Prostate gland (tissue), 2 donors: ENCODE measurements around the gene RPTOR. TPM values are rescaled to one million over a fixed set of nuclear protein-coding genes. Genes with fewer than 3 reads are reported as not detected.

Source experiments
- DNase-seq: peaks from one replicate; pipeline ENCODE4 v3.0.0-alpha.2; 2019; ENCODE audit warnings: low spot score
- H3K27ac ChIP-seq, 2 donors: fragments of 200-600 bp; sonication (generic); 2 replicates each; pipeline ENCODE4 v1.5.1; 2017 to 2019
- H3K27me3 ChIP-seq: fragments of 200-600 bp; sonication (generic); replicated peaks from 2 replicates; pipeline ENCODE4 v1.5.1; 2019; ENCODE audit not compliant: insufficient read depth
- H3K36me3 ChIP-seq, 2 donors: fragments of 200-600 bp; sonication (generic); 1 replicate in 1 of 2; 2 replicates in 1 of 2; pipeline versions ENCODE4 v1.5.1 to v1.8.1; 2017 to 2019
- H3K4me1 ChIP-seq: fragments of 200-600 bp; sonication (generic); replicated peaks from 2 replicates; pipeline ENCODE4 v1.5.1; 2019
- H3K4me3 ChIP-seq, 2 donors: fragments of 200-600 bp; sonication (generic); 2 replicates each; pipeline ENCODE4 v1.5.1; 2017 to 2019
- H3K9me3 ChIP-seq: fragments of 200-600 bp; sonication (generic); 2 replicates; pipeline ENCODE4 v1.5.1; 2017
- POLR2A ChIP-seq: fragments of 450-650 bp; IDR thresholded peaks from one replicate; pipeline ENCODE4 v1.6.1; 2016; ENCODE audit warnings: antibody characterized with exemption, mild to moderate bottlenecking
- POLR2AphosphoS5 ChIP-seq: sonication (generic); formaldehyde crosslinking; IDR thresholded peaks from one replicate; pipeline ENCODE4 v1.6.1; 2017; ENCODE audit warnings: antibody characterized with exemption
- WGBS: methylation state at CpG from one replicate; pipeline ENCODE4 v1.1.5; 2018; 5-methylcytosine and 5-hydroxymethylcytosine counted together
- intact Hi-C: fragments of 100-400 bp; cut with DNase I; formaldehyde crosslinking; loops from one replicate; pipeline ENCODE4 v1.14.2; 2022
- total RNA-seq, 2 donors: library from RNA; depleted of rRNA; stranded (reverse); fragments of >200 nt; gene quantifications; one replicate each; pipeline ENCODE4 v1.1.0, GENCODE V29; 2016
- TF ChIP-seq, protein P1 (sequence below), 4 experiments: fragments of 200-600 bp in 2 of 4; fragments of 450-650 bp in 2 of 4; sonication (generic) in 2 of 4; IDR thresholded peaks; 1 replicate in 3 of 4; 2 replicates in 1 of 4; pipeline ENCODE4 v1.5.1; 2016 to 2019; ENCODE audit warnings: antibody characterized with exemption in 4 of 4, mild to moderate bottlenecking in 2 of 4, moderate library complexity in 2 of 4

RPTOR gene
- total RNA-seq, 2 donors from 2014 or later: 30.3 to 62.5 TPM

DNA sequence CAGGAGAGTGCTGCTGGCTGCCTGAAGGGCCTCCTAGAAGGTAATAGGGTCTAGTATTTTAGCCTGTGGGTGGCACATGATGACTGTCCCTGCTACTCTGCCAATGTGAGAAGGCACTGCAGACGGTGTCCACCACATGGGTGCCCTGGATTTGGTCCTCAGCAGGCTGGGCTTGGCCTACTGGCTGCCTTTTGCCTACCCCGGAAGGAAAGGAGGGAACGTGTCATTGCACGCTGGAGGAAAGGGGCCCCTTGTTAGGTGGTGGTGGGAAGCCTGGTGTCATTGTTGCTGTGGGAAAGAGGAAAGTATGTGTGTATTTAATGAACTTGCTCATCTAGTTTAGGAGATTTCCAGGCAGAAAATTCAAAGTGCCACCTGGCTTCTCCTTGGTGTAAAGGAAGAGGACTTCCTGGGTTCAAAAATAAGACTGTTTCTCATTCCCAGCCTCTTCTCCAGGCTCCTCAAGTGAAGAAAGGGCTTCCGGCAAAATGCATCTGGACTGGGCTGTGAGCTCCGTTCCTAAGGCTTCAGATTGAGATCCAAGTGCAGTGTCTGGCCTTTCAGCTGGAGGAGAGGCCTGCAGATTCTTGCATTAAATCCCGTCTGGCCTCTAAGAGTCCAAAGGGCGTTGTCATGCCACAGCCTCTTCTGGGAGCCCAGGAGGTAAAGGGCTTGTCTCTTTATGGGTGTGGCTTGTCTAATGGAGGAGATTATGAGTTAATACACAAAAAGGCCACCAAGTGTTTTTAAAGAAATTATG lies 55.1 kb downstream of the RPTOR start:
- TF ChIP-seq POLR2A: no peak

DNA sequence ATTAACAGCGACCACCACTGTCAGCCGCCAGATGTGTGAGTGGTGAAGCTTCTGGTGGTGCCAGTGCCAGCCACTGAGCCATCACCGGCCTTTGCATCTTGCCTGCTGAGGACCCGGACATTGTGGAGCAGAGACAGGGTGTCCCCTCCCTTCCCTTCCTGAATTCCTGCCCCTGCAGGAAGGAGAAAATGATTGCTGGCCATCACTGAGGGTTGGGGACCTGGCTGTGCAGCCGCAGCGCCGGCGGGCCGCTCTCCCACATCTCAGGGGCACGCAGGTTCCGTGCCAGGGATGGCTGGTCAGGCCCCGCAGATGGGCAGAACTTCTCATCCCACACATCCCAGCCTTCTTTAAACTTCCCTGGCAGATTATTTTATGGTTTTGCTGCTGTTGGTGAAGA lies 56.5 kb downstream of the RPTOR start:
- WGBS: 95% methylated on average over 12 of the region's 12 CpGs
- Histone ChIP-seq H3K27ac (no peak overlapping the region), H3K9me3 (no peaks in the 10 kb centered on the region), H3K4me3 (no peak overlapping the region), H3K27me3 (no peaks in the 10 kb centered on the region), H3K36me3 (no peaks in the 10 kb centered on the region), H3K4me1 (no peaks in the 10 kb centered on the region)
- no peak for TF ChIP-seq POLR2AphosphoS5
- TF ChIP-seq, protein P1, sequence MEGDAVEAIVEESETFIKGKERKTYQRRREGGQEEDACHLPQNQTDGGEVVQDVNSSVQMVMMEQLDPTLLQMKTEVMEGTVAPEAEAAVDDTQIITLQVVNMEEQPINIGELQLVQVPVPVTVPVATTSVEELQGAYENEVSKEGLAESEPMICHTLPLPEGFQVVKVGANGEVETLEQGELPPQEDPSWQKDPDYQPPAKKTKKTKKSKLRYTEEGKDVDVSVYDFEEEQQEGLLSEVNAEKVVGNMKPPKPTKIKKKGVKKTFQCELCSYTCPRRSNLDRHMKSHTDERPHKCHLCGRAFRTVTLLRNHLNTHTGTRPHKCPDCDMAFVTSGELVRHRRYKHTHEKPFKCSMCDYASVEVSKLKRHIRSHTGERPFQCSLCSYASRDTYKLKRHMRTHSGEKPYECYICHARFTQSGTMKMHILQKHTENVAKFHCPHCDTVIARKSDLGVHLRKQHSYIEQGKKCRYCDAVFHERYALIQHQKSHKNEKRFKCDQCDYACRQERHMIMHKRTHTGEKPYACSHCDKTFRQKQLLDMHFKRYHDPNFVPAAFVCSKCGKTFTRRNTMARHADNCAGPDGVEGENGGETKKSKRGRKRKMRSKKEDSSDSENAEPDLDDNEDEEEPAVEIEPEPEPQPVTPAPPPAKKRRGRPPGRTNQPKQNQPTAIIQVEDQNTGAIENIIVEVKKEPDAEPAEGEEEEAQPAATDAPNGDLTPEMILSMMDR (IDR thresholded peaks at IDR 0.05): no peak
- no peak for TF ChIP-seq POLR2A
- DNase-seq: no peak
- intact Hi-C loops: no loop called here

More for the DNA sequence above, 55.1 kb downstream of the RPTOR start:
- DNase-seq: no peak
- Histone ChIP-seq H3K4me3 (no peak overlapping the region), H3K27ac (no peak overlapping the region), H3K4me1 (no peaks in the 10 kb centered on the region), H3K9me3 (no peaks in the 10 kb centered on the region), H3K27me3 (no peaks in the 10 kb centered on the region), H3K36me3 (no peaks in the 10 kb centered on the region)
- WGBS: 69% methylated on average over 8 of the region's 8 CpGs
- intact Hi-C loops: no loop called here

DNA sequence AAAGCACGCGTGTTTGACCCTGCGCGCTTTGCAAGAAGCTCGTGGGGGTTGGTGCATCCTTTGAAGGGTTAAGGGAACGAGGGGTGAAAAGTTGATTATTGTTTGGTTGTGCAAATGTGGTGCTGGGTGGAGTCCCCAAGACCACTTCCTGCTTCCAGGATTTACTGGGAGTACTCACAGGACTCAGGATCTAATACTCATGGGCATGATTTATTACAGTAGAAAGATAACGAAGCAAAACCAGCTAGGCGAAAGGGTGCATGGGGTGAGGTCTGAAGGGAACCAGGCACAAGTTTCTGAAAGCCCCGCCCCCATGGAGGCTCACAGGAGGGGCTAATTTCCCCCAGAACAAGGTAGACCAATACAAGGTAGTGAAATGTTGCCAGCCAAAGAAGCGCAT lies 58.8 kb downstream of the RPTOR start:
- no peak for TF ChIP-seq POLR2A
- no peak for TF ChIP-seq POLR2AphosphoS5
- TF ChIP-seq, protein P1 (IDR thresholded peaks at IDR 0.05): no peak
- 85% methylated on average over 10 of the region's 10 CpGs for WGBS
- Histone ChIP-seq H3K4me1 (no peaks in the 10 kb centered on the region), H3K27me3 (no peaks in the 10 kb centered on the region), H3K27ac (no peak overlapping the region), H3K9me3 (no peaks in the 10 kb centered on the region), H3K36me3 (no peaks in the 10 kb centered on the region), H3K4me3 (no peak overlapping the region)
- no peak for DNase-seq
- intact Hi-C loops: no loop called here

DNA sequence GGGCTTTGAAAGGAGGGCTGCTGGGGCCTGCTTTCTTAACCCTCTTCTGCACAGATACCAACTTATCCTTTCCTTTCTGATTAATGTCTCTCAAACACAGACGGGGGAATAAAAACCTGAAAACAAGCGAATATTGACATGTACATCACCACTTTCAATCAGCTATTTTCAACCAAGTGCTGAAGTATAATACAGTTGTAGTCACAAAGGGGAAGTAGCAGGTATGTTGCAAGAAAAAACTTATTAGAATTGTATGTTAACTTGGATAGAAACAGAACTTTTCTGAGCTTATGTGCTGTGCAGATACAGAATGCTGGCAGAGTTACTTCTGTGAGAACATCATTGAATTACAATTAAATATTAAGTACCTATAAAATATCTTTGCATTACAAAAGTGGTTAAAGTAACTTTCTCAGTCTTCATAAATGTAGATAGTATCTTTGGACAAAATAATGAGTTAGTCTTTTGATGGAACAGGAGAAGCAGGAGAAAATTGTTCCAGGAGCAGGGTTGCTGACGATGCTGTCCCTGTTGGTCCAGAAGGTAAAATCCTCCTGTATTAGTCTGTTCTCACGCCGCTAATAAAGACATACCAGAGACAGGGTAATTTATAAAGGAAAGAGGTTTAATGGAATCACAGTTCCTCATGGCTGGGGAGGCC lies 59.5 kb downstream of the RPTOR start:
- no peak overlapping the region for H3K27ac ChIP-seq
- H3K4me3 ChIP-seq: no peak overlapping the region
- H3K4me1 ChIP-seq: no peaks in the 10 kb centered on the region
- H3K27me3 ChIP-seq: no peaks in the 10 kb centered on the region
- no peak for DNase-seq
- WGBS: 97% methylated on average over 5 of the region's 5 CpGs
- intact Hi-C loops: no loop called here
- no peaks in the 10 kb centered on the region for H3K9me3 ChIP-seq
- no peaks in the 10 kb centered on the region for H3K36me3 ChIP-seq
- no peak for TF ChIP-seq POLR2A
- no peak for TF ChIP-seq POLR2AphosphoS5
- TF ChIP-seq, protein P1 (IDR thresholded peaks at IDR 0.05): no peak

DNA sequence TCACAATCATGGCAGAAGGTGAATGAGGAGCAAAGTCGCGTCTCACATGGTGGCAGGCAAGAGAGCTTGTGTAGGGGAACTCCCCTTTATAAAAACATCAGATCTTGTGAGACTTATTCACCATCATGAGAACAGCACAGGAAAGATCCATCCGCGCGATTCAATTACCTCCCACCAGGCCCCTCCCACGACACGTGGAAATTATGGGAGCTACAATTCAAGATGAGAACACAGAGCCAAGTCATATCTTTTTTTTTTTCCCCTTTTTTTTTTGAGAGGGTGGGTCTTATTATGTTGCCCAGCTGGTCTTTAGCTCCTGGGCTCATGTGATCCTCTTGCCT lies 60.0 kb downstream of the RPTOR start:
- H3K36me3 ChIP-seq: no peaks in the 10 kb centered on the region
- WGBS: 93% methylated on average over 7 of the region's 7 CpGs
- intact Hi-C loops: no loop called here
- TF ChIP-seq POLR2AphosphoS5 (no peak), POLR2A (no peak)
- TF ChIP-seq, protein P1 (IDR thresholded peaks at IDR 0.05): no peak
- no peak overlapping the region for H3K27ac ChIP-seq
- H3K4me1 ChIP-seq: no peaks in the 10 kb centered on the region
- H3K27me3 ChIP-seq: no peaks in the 10 kb centered on the region
- DNase-seq: no peak
- H3K9me3 ChIP-seq: no peaks in the 10 kb centered on the region
- H3K4me3 ChIP-seq: no peak overlapping the region
